Measurements from ENCODE around the gene GPR6. TPM values are rescaled to one million over a fixed set of nuclear protein-coding genes. Genes with fewer than 3 reads are reported as not detected.

The GPR6 gene
- total and polyA plus RNA-seq, 9 of the 15 experiments (the other 6 are each of a cell fraction or from before 2014, with no cell fraction given), result not detected

GRCh38 chr6:109963598-109964170, 14.4 kb upstream of the GPR6 start:
- in situ Hi-C loops (cut with MboI) (no loop called here), intact Hi-C loops (cut with micrococcal nuclease) (no loop called here)
- Histone ChIP-seq H3K4me2 (ENCODE audit: insufficient read depth, low read length) (no peak overlapping the region), H3K79me2 (ENCODE audit: control insufficient read depth, insufficient read depth, low read length) (no peaks in the 10 kb centered on the region), H3K9ac (ENCODE audit: insufficient read depth in 1 of 2, low read depth in 2 of 2, low read length in 2 of 2) (no peak overlapping the region), H3K27ac (ENCODE audit: extremely low read depth, low read depth, low read length) (no peak overlapping the region), H3K4me3 (no peak overlapping the region), H3K4me1 (replicated peaks in 1 of 2; ENCODE audit: control insufficient read depth in 2 of 2, insufficient read depth in 2 of 2, low read length in 2 of 2) (no peaks in the 10 kb centered on the region), H3K9me3 (replicated peaks; ENCODE audit: control insufficient read depth, insufficient read depth, low read depth, low read length) (no peaks in the 10 kb centered on the region), H3K9me1 (ENCODE audit: control insufficient read depth, insufficient read depth, low read length) (no peaks in the 10 kb centered on the region), H3K27me3 (ENCODE audit: control insufficient read depth in 2 of 2, insufficient read depth in 2 of 2, low read length in 2 of 2) (peaks cover 0 to 7% of the 10 kb centered on the region in 2 experiments; a peak in 1 of 5 replicates), H2AFZ (ENCODE audit: low read depth, low read length) (no peak overlapping the region), H3K36me3 (ENCODE audit: control insufficient read depth, insufficient read depth, low read length) (no peaks in the 10 kb centered on the region), H4K20me1 (replicated peaks; ENCODE audit: control insufficient read depth, insufficient read depth, low read length) (no peaks in the 10 kb centered on the region; the same call in 1 of the 2 replicates)
- 4% methylated on average over 2 of the region's 2 CpGs for WGBS (ENCODE audit: insufficient coverage, low coverage, missing lambda C conversion rate)
- ATAC-seq (no peak), DNase-seq (ENCODE audit: extremely low read depth in 1 of 4, low spot score in 3 of 4) (no peak), FAIRE-seq (no peak)
- CTCF ChIA-PET (ENCODE audit: low intra/inter-chr PET ratio), result no interaction called here
- BruUV-seq (replicated peaks), result no TSS peak
- POLR2A ChIA-PET, result no interaction called here
- TF ChIP-seq SRSF3 (IDR thresholded peaks at IDR 0.05; ENCODE audit: insufficient read depth, low read length) (no peak), SP2 (IDR thresholded peaks at IDR 0.05; ENCODE audit: extremely low read depth, low read depth, low read length, poor library complexity, severe bottlenecking) (no peak), E2F1 (CRISPR knock-in tag; IDR thresholded peaks at IDR 0.05) (no peak), ZNF24 (IDR thresholded peaks at IDR 0.05) (no peak), NR3C1 (CRISPR knock-in tag; IDR thresholded peaks at IDR 0.05) (no peak), HLTF (IDR thresholded peaks at IDR 0.05) (no peak), GMEB1 (CRISPR knock-in tag; IDR thresholded peaks at IDR 0.05) (no peak), SIN3A (IDR thresholded peaks at IDR 0.05; ENCODE audit: borderline replicate concordance in 2 of 2, control insufficient read depth in 1 of 2, low read depth in 2 of 2, low read length in 2 of 2) (no peak)
